LNCAP (cell line): ENCODE data around the gene PCDH7.

Source experiments
- TF ChIP-seq, protein P1 (sequence below): fragments of 450-650 bp; IDR thresholded peaks from 2 replicates; pipeline ENCODE4 v1.5.1; 2017; ENCODE audit warnings: mild to moderate bottlenecking

Gene PCDH7

DNA sequence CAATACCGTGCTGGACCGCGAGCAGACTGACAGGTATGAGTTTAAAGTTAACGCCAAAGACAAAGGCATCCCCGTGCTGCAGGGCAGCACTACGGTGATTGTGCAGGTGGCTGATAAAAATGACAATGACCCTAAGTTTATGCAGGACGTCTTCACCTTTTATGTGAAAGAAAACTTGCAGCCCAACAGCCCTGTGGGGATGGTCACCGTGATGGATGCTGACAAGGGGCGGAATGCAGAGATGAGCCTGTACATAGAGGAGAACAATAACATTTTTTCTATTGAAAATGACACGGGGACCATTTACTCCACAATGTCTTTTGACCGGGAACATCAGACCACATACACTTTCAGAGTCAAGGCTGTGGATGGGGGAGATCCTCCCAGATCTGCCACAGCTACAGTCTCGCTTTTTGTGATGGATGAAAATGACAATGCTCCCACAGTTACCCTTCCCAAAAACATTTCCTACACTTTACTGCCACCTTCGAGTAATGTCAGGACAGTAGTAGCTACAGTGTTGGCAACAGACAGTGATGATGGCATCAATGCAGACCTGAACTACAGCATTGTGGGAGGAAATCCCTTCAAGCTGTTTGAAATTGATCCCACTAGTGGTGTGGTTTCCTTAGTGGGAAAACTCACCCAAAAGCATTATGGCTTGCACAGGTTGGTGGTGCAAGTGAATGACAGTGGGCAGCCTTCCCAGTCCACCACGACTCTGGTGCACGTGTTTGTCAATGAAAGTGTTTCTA is 3.2 kb downstream of the PCDH7 start:
- TF ChIP-seq, protein P1, sequence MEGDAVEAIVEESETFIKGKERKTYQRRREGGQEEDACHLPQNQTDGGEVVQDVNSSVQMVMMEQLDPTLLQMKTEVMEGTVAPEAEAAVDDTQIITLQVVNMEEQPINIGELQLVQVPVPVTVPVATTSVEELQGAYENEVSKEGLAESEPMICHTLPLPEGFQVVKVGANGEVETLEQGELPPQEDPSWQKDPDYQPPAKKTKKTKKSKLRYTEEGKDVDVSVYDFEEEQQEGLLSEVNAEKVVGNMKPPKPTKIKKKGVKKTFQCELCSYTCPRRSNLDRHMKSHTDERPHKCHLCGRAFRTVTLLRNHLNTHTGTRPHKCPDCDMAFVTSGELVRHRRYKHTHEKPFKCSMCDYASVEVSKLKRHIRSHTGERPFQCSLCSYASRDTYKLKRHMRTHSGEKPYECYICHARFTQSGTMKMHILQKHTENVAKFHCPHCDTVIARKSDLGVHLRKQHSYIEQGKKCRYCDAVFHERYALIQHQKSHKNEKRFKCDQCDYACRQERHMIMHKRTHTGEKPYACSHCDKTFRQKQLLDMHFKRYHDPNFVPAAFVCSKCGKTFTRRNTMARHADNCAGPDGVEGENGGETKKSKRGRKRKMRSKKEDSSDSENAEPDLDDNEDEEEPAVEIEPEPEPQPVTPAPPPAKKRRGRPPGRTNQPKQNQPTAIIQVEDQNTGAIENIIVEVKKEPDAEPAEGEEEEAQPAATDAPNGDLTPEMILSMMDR, result no peak

DNA sequence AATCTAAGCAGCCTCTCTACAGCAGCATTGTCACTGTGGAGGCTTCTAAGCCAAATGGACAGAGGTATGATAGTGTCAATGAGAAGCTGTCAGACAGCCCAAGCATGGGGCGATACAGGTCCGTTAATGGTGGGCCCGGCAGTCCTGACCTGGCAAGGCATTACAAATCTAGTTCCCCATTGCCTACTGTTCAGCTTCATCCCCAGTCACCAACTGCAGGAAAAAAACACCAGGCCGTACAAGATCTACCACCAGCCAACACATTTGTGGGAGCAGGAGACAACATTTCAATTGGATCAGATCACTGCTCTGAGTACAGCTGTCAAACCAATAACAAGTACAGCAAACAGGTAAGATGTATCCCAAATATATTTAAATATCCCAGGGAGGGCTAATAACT is 4.1 kb downstream of the PCDH7 start:
- TF ChIP-seq, protein P1, result no peak

DNA sequence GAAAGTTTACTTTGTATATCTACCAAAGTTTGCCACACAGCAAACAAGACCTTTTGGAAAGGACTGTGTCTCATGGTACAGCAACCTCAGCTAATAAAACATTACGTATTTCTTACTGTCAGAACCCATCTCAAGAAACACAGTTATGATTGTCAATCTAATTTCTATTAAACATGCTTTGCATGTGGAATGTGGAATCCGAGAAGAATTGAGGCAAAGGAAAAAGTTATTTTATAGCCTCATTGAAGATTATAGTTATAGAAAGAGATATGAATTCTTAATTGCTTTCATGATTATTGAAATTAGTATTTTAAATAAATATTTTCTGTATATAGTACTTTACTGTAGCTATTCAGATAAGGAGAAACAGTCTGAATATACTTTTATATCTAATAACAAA is 5.4 kb downstream of the PCDH7 start:
- TF ChIP-seq, protein P1, result no peak

DNA sequence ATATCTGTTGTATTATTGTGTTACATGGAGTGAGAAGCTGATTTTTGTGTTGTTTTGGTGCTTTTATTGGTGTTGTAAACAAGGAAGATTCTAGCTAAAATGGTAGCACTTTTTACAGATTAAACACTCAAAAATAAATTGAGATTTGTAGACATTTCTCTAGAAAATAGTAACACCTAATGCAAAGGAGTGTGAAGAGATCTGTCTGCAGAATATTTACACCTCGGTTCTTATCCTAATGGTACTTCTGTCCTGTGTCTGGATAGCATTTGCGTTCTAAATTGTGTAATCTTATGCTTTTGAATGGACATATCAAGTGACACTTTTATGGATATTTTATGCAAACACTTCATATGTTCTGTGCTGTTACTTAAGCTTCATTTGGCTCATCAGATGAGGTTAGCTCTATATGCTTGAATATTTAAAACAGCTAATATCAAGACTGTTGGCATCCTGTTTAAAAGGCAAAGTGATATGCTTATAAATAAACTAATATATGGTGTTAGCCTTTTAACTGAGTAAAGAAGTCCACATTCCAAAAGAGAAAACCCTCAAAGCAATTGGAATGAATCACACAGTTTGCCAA is 6.0 kb downstream of the PCDH7 start:
- TF ChIP-seq, protein P1, result no peak

DNA sequence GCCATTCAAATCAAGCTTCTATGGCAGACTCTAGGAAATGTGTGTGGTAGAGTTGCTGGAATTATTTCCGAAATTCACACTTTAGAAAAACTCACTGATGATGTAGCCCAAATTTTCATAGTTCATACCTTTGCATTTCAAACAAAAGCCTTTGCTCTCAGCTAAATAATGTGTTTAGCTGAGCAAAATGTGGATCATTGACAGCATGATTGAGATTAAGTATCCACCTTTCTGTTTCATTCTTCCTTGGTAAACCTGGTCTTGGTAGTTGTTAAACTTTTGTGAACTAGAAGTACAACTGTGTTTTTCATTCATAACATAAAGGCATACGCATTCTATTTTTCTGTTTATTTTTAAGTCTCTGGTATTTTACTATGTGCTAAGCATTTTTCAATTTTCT is 7.2 kb downstream of the PCDH7 start:
- TF ChIP-seq, protein P1, result no peak

DNA sequence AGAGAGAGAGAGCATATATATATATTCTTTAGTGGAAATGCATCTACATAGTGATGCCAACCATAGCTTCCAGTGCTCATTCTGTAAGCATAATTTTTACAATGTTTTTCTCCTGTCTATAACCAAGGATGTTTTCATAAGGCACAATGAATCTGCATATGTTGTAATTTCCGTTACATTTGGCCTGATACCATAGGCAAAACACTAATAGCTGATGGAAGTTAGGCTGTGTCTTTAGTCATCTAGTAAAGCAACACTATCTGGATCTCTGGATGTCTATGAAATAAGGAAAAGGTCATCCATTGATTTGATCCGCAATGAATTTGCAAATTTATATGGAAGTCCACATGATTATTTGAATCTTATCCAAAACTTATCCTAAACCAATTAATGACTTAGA is 8.1 kb downstream of the PCDH7 start:
- TF ChIP-seq, protein P1, result no peak

DNA sequence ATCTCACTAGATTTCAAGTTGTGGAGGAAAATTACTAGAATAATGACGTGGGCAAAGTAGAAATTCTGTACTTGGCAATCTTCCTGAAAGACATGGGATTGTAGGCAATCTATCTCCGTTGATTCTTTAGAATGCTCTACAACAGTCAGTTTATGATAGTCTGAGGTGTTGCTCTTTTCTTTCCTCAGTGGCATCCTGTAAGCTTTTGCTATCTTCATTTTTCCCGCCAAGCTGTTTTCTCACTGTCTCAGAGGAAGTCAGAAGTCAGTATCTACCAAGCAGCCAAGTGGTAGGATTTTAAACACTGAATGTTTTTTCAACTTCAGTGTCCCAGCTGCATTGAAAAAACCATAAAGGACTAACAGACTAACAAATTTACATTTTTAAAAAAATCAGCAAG is 23.7 kb downstream of the PCDH7 start:
- TF ChIP-seq, protein P1, result no peak
